Stimulated activated CD4-positive, alpha-beta T cell treated with anti-CD3 and anti-CD28 coated beads, Interleukin-15, amount 100 ng/mL, for 1 hour (primary cell): Measurements from ENCODE around the gene SLC6A20.

Experiments used
- DNase-seq, 2 donors: peaks; one replicate each; pipeline ENCODE4 v3.0.0-alpha.2; 2020; ENCODE audit warnings: low read depth in 1 of 2, low spot score in 1 of 2

SLC6A20 gene

GRCh38 chr3:45779746-45780735 is 16.3 kb downstream of the SLC6A20 start:
- no peak for DNase-seq

- DNase-seq, result no peak
These were observed 17.6 kb downstream of the SLC6A20 start for GRCh38 chr3:45778761-45779201.

GRCh38 chr3:45777746-45778386 is 18.5 kb downstream of the SLC6A20 start:
- DNase-seq, result no peak

- no peak for DNase-seq
These were observed 19.1 kb downstream of the SLC6A20 start for GRCh38 chr3:45777111-45777745.

GRCh38 chr3:45776611-45777010 is 19.7 kb downstream of the SLC6A20 start:
- DNase-seq, result no peak

- no peak for DNase-seq
These were observed 20.1 kb downstream of the SLC6A20 start for GRCh38 chr3:45776301-45776595.

- DNase-seq, result no peak
These were observed 20.6 kb downstream of the SLC6A20 start for GRCh38 chr3:45775571-45776300.

GRCh38 chr3:45774581-45775521 is 21.5 kb downstream of the SLC6A20 start:
- no peak for DNase-seq

- DNase-seq, result no peak
These were observed 22.5 kb downstream of the SLC6A20 start for GRCh38 chr3:45773714-45774449.

GRCh38 chr3:45773072-45773471 is 23.3 kb downstream of the SLC6A20 start:
- no peak for DNase-seq

- DNase-seq, result no peak
These were observed 23.8 kb downstream of the SLC6A20 start for GRCh38 chr3:45772341-45773035.

GRCh38 chr3:45771831-45772230 is 24.5 kb downstream of the SLC6A20 start:
- no peak for DNase-seq

GRCh38 chr3:45771166-45771775 is 25.1 kb downstream of the SLC6A20 start:
- DNase-seq, result no peak

- no peak for DNase-seq
These were observed 30.4 kb downstream of the SLC6A20 start for GRCh38 chr3:45765958-45766357.

GRCh38 chr3:45765266-45765851 is 31.0 kb downstream of the SLC6A20 start:
- DNase-seq, result no peak

- no peak for DNase-seq
These were observed 33.0 kb downstream of the SLC6A20 start for GRCh38 chr3:45763303-45763675.

- no peak for DNase-seq
These were observed 33.6 kb downstream of the SLC6A20 start for GRCh38 chr3:45762647-45763302.

- DNase-seq, result no peak
These were observed 34.5 kb downstream of the SLC6A20 start for GRCh38 chr3:45761831-45762230.
